GM12864 (cell line): Measurements from ENCODE around the gene MVB12B.

ENCODE experiments used
- DNase-seq: peaks from one replicate; pipeline ENCODE4 v3.0.0-alpha.2; 2011; ENCODE audit warnings: low read depth
- H3K4me3 ChIP-seq: 2 replicates; pipeline ENCODE4 v1.5.1; 2011; ENCODE audit warnings: mild to moderate bottlenecking, low read depth, low read length, control low read depth
- CTCF ChIP-seq: IDR thresholded peaks from 2 replicates; pipeline ENCODE4 v1.5.1; 2011; ENCODE audit warnings: low read depth, mild to moderate bottlenecking, moderate library complexity, low read length, control low read depth, inconsistent platforms; ENCODE audit errors: missing control alignments

Gene MVB12B

GRCh38 chr9:126491949-126492348 lies 165.3 kb downstream of the MVB12B start:
- H3K4me3 ChIP-seq, result no peak overlapping the region
- no peak for TF ChIP-seq CTCF
- no peak for DNase-seq

GRCh38 chr9:126494264-126494663 lies 167.6 kb downstream of the MVB12B start:
- H3K4me3 ChIP-seq, result no peak overlapping the region
- TF ChIP-seq CTCF, result no peak
- no peak for DNase-seq

- no peak for DNase-seq
- TF ChIP-seq CTCF, result no peak
- H3K4me3 ChIP-seq, result no peak overlapping the region
These were observed 168.1 kb downstream of the MVB12B start for GRCh38 chr9:126494746-126495145.

GRCh38 chr9:126495411-126496180 lies 169.0 kb downstream of the MVB12B start:
- no peak for TF ChIP-seq CTCF
- H3K4me3 ChIP-seq, result no peak overlapping the region
- no peak for DNase-seq

GRCh38 chr9:126496181-126496576 lies 169.6 kb downstream of the MVB12B start:
- TF ChIP-seq CTCF, result no peak
- no peak for DNase-seq

GRCh38 chr9:126496781-126497659 lies 170.4 kb downstream of the MVB12B start:
- no peak overlapping the region for H3K4me3 ChIP-seq
- DNase-seq, result no peak
- no peak for TF ChIP-seq CTCF

More at GRCh38 chr9:126496181-126496576, 169.6 kb downstream of the MVB12B start:
- no peak overlapping the region for H3K4me3 ChIP-seq
